ENCODE measurements around the gene ZBTB8A. TPM values are rescaled to one million over a fixed set of nuclear protein-coding genes. Genes with fewer than 3 reads are reported as not detected.

Gene ZBTB8A
- total and polyA plus RNA-seq, 2 of the 13 experiments (the other 11 are each of a cell fraction or from before 2014, with no cell fraction given) = 1.3 to 3.7 TPM

DNA sequence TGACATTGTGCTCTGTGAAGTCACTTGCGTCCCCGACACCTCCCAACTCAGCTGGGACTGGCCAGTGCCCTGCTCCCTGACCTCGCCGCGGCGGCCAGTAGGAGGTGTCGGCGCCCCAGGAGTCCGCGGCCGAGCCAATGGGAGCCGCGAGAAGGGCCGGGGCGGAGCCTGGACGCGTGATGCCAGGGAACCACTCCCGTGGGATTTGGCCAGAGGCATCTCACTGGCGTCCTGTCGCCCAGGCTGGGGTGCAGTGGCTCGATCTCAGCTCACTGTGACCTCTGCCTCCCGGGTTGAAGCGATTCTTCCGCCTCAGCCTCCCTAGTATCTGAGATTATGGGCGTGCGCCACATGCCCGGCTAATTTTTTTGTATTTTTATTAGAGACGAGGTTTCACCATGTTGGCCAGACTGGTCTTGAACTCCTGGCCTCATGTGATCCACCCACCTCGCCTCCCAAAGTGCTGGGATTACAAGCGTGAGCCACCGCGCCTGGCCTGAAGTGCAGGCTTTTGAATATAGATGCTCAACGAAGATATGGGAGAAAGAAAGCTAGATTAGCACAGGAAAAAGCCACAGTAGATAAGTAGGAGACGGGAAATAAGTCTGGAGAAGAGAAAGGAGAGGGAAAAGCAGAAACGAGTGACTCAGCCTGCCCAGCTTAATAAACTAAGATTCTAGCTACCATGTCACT, 73.1 kb downstream of the ZBTB8A start (continued):
- TF ChIP-seq, protein P1, sequence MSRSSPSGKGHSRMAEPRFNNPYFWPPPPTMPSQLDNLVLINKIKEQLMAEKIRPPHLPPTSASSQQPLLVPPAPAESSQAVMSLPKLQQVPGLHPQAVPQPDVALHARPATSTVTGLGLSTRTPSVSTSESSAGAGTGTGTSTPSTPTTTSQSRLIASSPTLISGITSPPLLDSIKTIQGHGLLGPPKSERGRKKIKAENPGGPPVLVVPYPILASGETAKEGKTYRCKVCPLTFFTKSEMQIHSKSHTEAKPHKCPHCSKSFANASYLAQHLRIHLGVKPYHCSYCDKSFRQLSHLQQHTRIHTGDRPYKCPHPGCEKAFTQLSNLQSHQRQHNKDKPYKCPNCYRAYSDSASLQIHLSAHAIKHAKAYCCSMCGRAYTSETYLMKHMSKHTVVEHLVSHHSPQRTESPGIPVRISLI (CRISPR knock-in tag; IDR thresholded peaks at IDR 0.05; ENCODE audit: borderline replicate concordance) = peak; percentile 25; the same call in 1 of the 2 replicates
- TF ChIP-seq FOXM1 (CRISPR knock-in tag; IDR thresholded peaks at IDR 0.05) (no peak), KDM4B (CRISPR knock-in tag; IDR thresholded peaks at IDR 0.05) (no peak), ZNF878 (CRISPR knock-in tag; IDR thresholded peaks at IDR 0.05) (0 out of 2 replicates have a peak, but pooled peaks have one; percentile 10), ZNF747 (CRISPR knock-in tag; IDR thresholded peaks at IDR 0.05; ENCODE audit: borderline replicate concordance) (0 out of 2 replicates have a peak, but pooled peaks have one; percentile 49), ZNF550 (CRISPR knock-in tag; IDR thresholded peaks at IDR 0.05; ENCODE audit: borderline replicate concordance) (no peak), FOXO1 (CRISPR knock-in tag; IDR thresholded peaks at IDR 0.05) (no peak), ZNF337 (CRISPR knock-in tag; IDR thresholded peaks at IDR 0.05; ENCODE audit: borderline replicate concordance, low read depth) (no peak), ZBTB20 (CRISPR knock-in tag; IDR thresholded peaks at IDR 0.05; ENCODE audit: borderline replicate concordance, low read depth) (no peak), FOXK1 (CRISPR knock-in tag; IDR thresholded peaks at IDR 0.05; ENCODE audit: borderline replicate concordance, low read depth) (no peak), SMAD9 (CRISPR knock-in tag; IDR thresholded peaks at IDR 0.05) (no peak), TARDBP (CRISPR knock-in tag; IDR thresholded peaks at IDR 0.05) (peak; percentile 40; the same call in 1 of the 2 replicates), ZNF510 (CRISPR knock-in tag; IDR thresholded peaks at IDR 0.05; ENCODE audit: low read depth) (0 out of 2 replicates have a peak, but pooled peaks have one; percentile 46), GTF3A (CRISPR knock-in tag; conservative IDR thresholded peaks at IDR 0.05) (no peak), PHF21A (CRISPR knock-in tag; IDR thresholded peaks at IDR 0.05) (peak; percentile 63; the same call in 1 of the 2 replicates), RBAK (CRISPR knock-in tag; IDR thresholded peaks at IDR 0.05) (no peak), TFAP4 (IDR thresholded peaks at IDR 0.05; ENCODE audit: borderline replicate concordance, low read depth) (peak; percentile 88; the same call in 1 of the 2 replicates)
- TF ChIP-seq, protein P2, sequence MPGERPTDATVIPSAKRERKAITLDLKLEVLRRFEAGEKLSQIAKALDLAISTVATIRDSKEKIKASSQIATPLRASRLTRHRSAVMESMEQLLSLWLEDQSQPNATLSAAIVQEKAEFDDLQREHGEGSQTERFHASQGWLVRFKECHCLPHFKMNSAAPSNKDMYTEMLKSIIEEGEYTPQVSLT (CRISPR knock-in tag; IDR thresholded peaks at IDR 0.05; ENCODE audit: borderline replicate concordance, low read depth) = no peak
- TF ChIP-seq, protein P3, sequence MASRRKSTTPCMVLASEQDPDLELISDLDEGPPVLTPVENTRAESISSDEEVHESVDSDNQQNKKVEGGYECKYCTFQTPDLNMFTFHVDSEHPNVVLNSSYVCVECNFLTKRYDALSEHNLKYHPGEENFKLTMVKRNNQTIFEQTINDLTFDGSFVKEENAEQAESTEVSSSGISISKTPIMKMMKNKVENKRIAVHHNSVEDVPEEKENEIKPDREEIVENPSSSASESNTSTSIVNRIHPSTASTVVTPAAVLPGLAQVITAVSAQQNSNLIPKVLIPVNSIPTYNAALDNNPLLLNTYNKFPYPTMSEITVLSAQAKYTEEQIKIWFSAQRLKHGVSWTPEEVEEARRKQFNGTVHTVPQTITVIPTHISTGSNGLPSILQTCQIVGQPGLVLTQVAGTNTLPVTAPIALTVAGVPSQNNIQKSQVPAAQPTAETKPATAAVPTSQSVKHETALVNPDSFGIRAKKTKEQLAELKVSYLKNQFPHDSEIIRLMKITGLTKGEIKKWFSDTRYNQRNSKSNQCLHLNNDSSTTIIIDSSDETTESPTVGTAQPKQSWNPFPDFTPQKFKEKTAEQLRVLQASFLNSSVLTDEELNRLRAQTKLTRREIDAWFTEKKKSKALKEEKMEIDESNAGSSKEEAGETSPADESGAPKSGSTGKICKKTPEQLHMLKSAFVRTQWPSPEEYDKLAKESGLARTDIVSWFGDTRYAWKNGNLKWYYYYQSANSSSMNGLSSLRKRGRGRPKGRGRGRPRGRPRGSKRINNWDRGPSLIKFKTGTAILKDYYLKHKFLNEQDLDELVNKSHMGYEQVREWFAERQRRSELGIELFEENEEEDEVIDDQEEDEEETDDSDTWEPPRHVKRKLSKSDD (CRISPR knock-in tag; IDR thresholded peaks at IDR 0.05; ENCODE audit: low read depth) = no peak
- TF ChIP-seq, protein P4, sequence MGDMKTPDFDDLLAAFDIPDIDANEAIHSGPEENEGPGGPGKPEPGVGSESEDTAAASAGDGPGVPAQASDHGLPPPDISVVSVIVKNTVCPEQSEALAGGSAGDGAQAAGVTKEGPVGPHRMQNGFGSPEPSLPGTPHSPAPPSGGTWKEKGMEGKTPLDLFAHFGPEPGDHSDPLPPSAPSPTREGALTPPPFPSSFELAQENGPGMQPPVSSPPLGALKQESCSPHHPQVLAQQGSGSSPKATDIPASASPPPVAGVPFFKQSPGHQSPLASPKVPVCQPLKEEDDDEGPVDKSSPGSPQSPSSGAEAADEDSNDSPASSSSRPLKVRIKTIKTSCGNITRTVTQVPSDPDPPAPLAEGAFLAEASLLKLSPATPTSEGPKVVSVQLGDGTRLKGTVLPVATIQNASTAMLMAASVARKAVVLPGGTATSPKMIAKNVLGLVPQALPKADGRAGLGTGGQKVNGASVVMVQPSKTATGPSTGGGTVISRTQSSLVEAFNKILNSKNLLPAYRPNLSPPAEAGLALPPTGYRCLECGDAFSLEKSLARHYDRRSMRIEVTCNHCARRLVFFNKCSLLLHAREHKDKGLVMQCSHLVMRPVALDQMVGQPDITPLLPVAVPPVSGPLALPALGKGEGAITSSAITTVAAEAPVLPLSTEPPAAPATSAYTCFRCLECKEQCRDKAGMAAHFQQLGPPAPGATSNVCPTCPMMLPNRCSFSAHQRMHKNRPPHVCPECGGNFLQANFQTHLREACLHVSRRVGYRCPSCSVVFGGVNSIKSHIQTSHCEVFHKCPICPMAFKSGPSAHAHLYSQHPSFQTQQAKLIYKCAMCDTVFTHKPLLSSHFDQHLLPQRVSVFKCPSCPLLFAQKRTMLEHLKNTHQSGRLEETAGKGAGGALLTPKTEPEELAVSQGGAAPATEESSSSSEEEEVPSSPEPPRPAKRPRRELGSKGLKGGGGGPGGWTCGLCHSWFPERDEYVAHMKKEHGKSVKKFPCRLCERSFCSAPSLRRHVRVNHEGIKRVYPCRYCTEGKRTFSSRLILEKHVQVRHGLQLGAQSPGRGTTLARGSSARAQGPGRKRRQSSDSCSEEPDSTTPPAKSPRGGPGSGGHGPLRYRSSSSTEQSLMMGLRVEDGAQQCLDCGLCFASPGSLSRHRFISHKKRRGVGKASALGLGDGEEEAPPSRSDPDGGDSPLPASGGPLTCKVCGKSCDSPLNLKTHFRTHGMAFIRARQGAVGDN (CRISPR knock-in tag; IDR thresholded peaks at IDR 0.05) = peak; percentile 92

Measured in HepG2 (cell line).